Measurements from ENCODE around the gene HACE1.

GRCh38 chr6:104754788-104755409, 104.8 kb downstream of the HACE1 start:
- TF ChIP-seq POLR2A (IDR thresholded peaks at IDR 0.05; ENCODE audit: low read depth, low read length) (no peak), TAF1 (IDR thresholded peaks at IDR 0.05; ENCODE audit: low read depth, low read length) (no peak), POLR2AphosphoS5 (IDR thresholded peaks at IDR 0.05; ENCODE audit: low read depth, low read length) (no peak), SPI1 (IDR thresholded peaks at IDR 0.05; ENCODE audit: low read depth, low read length) (no peak)
